Keratinocyte (primary cell): ENCODE measurements around the gene DCN. TPM values are rescaled to one million over a fixed set of nuclear protein-coding genes. Genes with fewer than 3 reads are reported as not detected.

Experiments used
- DNase-seq: peaks from one replicate; pipeline ENCODE4 v3.0.0-alpha.2; 2011; ENCODE audit warnings: low read depth, missing footprints, low spot score
- FAIRE-seq: peaks from 2 replicates; lab custom pipeline; 2011; peaks lifted over from hg19 to GRCh38; lab: Jason Lieb, UNC
- H2AFZ ChIP-seq: 2 replicates; pipeline ENCODE4 v1.6.0; 2012; ENCODE audit warnings: low read length, control low read depth, inconsistent platforms; ENCODE audit not compliant: control insufficient read depth
- H3K27ac ChIP-seq: 2 replicates; pipeline ENCODE4 v1.5.1; 2011; ENCODE audit warnings: low read length; ENCODE audit not compliant: control insufficient read depth, insufficient read depth
- H3K27me3 ChIP-seq: 3 replicates; pipeline ENCODE4 v1.6.0; 2011; ENCODE audit warnings: low read length; ENCODE audit not compliant: control insufficient read depth, insufficient read depth; ENCODE audit errors: extremely low read depth
- H3K36me3 ChIP-seq, 2 experiments: 2 replicates in 1 of 2; 3 replicates in 1 of 2; pipeline ENCODE4 v1.5.1; 2011; ENCODE audit warnings: low read length in 2 of 2, mild to moderate bottlenecking in 1 of 2; ENCODE audit not compliant: control insufficient read depth in 2 of 2, insufficient read depth in 2 of 2; ENCODE audit errors: extremely low read depth in 1 of 2
- H3K4me1 ChIP-seq: 3 replicates; pipeline ENCODE4 v1.5.1; 2011; ENCODE audit warnings: low read length; ENCODE audit not compliant: control insufficient read depth, insufficient read depth; ENCODE audit errors: extremely low read depth
- H3K4me2 ChIP-seq: 3 replicates; pipeline ENCODE4 v1.6.0; 2011; ENCODE audit warnings: low read depth, low read length; ENCODE audit not compliant: control insufficient read depth, insufficient read depth; ENCODE audit errors: extremely low read depth
- H3K4me3 ChIP-seq, 3 experiments: fragments of 200-600 bp in 1 of 3; sonication (generic) in 1 of 3; 2 replicates in 2 of 3; 3 replicates in 1 of 3; pipeline ENCODE4 v1.5.1; 2011 to 2016; ENCODE audit warnings: low read length in 3 of 3, mild to moderate bottlenecking in 3 of 3, control low read depth in 2 of 3, inconsistent platforms in 1 of 3, low read depth in 1 of 3, mixed read lengths in 1 of 3, mixed run types in 1 of 3, moderate library complexity in 1 of 3; ENCODE audit not compliant: control insufficient read depth in 2 of 3, insufficient read depth in 2 of 3; ENCODE audit errors: extremely low read depth in 1 of 3
- H3K79me2 ChIP-seq: 2 replicates; pipeline ENCODE4 v1.6.0; 2012; ENCODE audit warnings: low read length; ENCODE audit not compliant: control insufficient read depth, insufficient read depth
- H3K9ac ChIP-seq: 3 replicates; pipeline ENCODE4 v1.6.0; 2011; ENCODE audit warnings: low read length; ENCODE audit not compliant: control insufficient read depth, insufficient read depth; ENCODE audit errors: extremely low read depth
- H3K9me1 ChIP-seq: 3 replicates; pipeline ENCODE4 v1.6.0; 2011; ENCODE audit warnings: low read length; ENCODE audit not compliant: control insufficient read depth, insufficient read depth; ENCODE audit errors: extremely low read depth
- H3K9me3 ChIP-seq: 2 replicates; pipeline ENCODE4 v1.5.1; 2012; ENCODE audit warnings: low read depth, low read length; ENCODE audit not compliant: control insufficient read depth
- H4K20me1 ChIP-seq: 3 replicates; pipeline ENCODE4 v1.6.0; 2011; ENCODE audit warnings: low read length; ENCODE audit not compliant: control insufficient read depth, insufficient read depth; ENCODE audit errors: extremely low read depth
- CTCF ChIP-seq, 3 experiments: IDR thresholded peaks in 1 of 3; conservative IDR thresholded peaks in 1 of 3; optimal IDR thresholded peaks in 1 of 3; 2 replicates in 2 of 3; 3 replicates in 1 of 3; pipeline versions ENCODE3 to v1.5.1; 2011; ENCODE audit warnings: low read length in 3 of 3, mild to moderate bottlenecking in 3 of 3, moderate library complexity in 2 of 3, control low read depth in 1 of 3, inconsistent platforms in 1 of 3; ENCODE audit not compliant: insufficient read depth in 2 of 3; ENCODE audit errors: extremely low read depth in 1 of 3
- EZH2 ChIP-seq: IDR thresholded peaks from one replicate; pipeline ENCODE4 v1.6.1; 2012; ENCODE audit warnings: inconsistent platforms, mild to moderate bottlenecking, low read length, moderate library complexity
- dilution Hi-C: fragments of 300-500 bp; cut with MboI; formaldehyde crosslinking; loops from one replicate; pipeline ENCODE4 v1.7.0; 2020; ENCODE audit warnings: low sequenced_read_pairs; ENCODE audit not compliant: extremely low pct_ligation_motif_present
- polyA plus RNA-seq, 5 experiments: library from polyadenylated mRNA; depleted of rRNA in 3 of 5; stranded (reverse) in 3 of 5; stranded (forward) in 1 of 5; unstranded in 1 of 5; fragments of >200 nt; gene quantifications; 1 replicate in 1 of 5; 2 replicates in 3 of 5; 3 replicates in 1 of 5; pipeline versions ENCODE4 v1.2.1 to v1.2.3, GENCODE V29; 2011 to 2012; ENCODE audit warnings: missing spikeins in 2 of 5, low read depth in 1 of 5, low replicate concordance in 1 of 5

DCN gene
- polyA plus RNA-seq, 1 donor (not counting 4 experiments of a cell fraction or from before 2014, with no cell fraction given), result 2.5 TPM

- Histone ChIP-seq H3K36me3 (no peaks in the 10 kb centered on the region), H3K4me3 (no peak overlapping the region), H3K9me1 (no peaks in the 10 kb centered on the region), H3K9ac (no peak overlapping the region), H3K79me2 (no peaks in the 10 kb centered on the region), H3K27me3 (no peaks in the 10 kb centered on the region), H4K20me1 (no peaks in the 10 kb centered on the region), H3K4me2 (no peak overlapping the region), H3K9me3 (no peaks in the 10 kb centered on the region), H3K4me1 (peaks cover 18% of the 10 kb centered on the region), H3K27ac (no peak overlapping the region), H2AFZ (no peak overlapping the region)
- TF ChIP-seq EZH2 (no peak), CTCF (optimal IDR thresholded peaks at IDR 0.05 in 1 of 3, IDR thresholded peaks at IDR 0.05 in 1 of 3, conservative IDR thresholded peaks at IDR 0.05 in 1 of 3; ENCODE audit: extremely low read depth in 1 of 3, insufficient read depth in 2 of 3, low read length in 3 of 3) (no peak)
- no peak for DNase-seq
- dilution Hi-C loops, result no loop called here
- FAIRE-seq, result no peak
Measured at GRCh38 chr12:91186156-91186555, 3.5 kb upstream of the DCN start.

GRCh38 chr12:91185421-91185820 lies 2.8 kb upstream of the DCN start:
- H2AFZ ChIP-seq, result no peak overlapping the region
- peaks cover 18% of the 10 kb centered on the region for H3K4me1 ChIP-seq
- H3K9me3 ChIP-seq, result no peaks in the 10 kb centered on the region
- H3K36me3 ChIP-seq, result no peaks in the 10 kb centered on the region
- no peak for DNase-seq
- no peak overlapping the region for H3K4me2 ChIP-seq
- H4K20me1 ChIP-seq, result no peaks in the 10 kb centered on the region
- no peak overlapping the region for H3K4me3 ChIP-seq
- FAIRE-seq, result no peak
- H3K9ac ChIP-seq, result no peak overlapping the region
- H3K79me2 ChIP-seq, result no peaks in the 10 kb centered on the region
- no peak overlapping the region for H3K27ac ChIP-seq
- TF ChIP-seq CTCF (optimal IDR thresholded peaks at IDR 0.05 in 1 of 3, IDR thresholded peaks at IDR 0.05 in 1 of 3, conservative IDR thresholded peaks at IDR 0.05 in 1 of 3; ENCODE audit: extremely low read depth in 1 of 3, insufficient read depth in 2 of 3, low read length in 3 of 3) (no peak), EZH2 (no peak)
- no peaks in the 10 kb centered on the region for H3K9me1 ChIP-seq
- dilution Hi-C loops, result no loop called here
- no peaks in the 10 kb centered on the region for H3K27me3 ChIP-seq
